ENCODE results near the gene PRKAB2. TPM values are rescaled to one million over a fixed set of nuclear protein-coding genes. Genes with fewer than 3 reads are reported as not detected.

PRKAB2 gene
- total and polyA plus RNA-seq, 9 of the 15 experiments (the other 6 are each of a cell fraction or from before 2014, with no cell fraction given), result 2.3 to 20.8 (median 7.9) TPM

- TF ChIP-seq AFF4 (CRISPR knock-in tag; IDR thresholded peaks at IDR 0.05) (no peak), FOXK2 (conservative IDR thresholded peaks at IDR 0.05 in 1 of 2, IDR thresholded peaks at IDR 0.05 in 1 of 2; ENCODE audit: low read depth in 2 of 2) (no peak), SAFB (IDR thresholded peaks at IDR 0.05; ENCODE audit: borderline replicate concordance, low read depth, low read length) (no peak), EZH2 (IDR thresholded peaks at IDR 0.05; ENCODE audit: borderline replicate concordance, low read depth, low read length) (no peak), ZBTB1 (CRISPR knock-in tag; IDR thresholded peaks at IDR 0.05; ENCODE audit: borderline replicate concordance, low read depth) (no peak), SIN3A (IDR thresholded peaks at IDR 0.05; ENCODE audit: borderline replicate concordance in 2 of 2, control insufficient read depth in 1 of 2, low read depth in 2 of 2, low read length in 2 of 2) (peak in 1 of 2 experiments; percentile 13; a peak in 1 of 4 replicates), ZNF639 (CRISPR knock-in tag; conservative IDR thresholded peaks at IDR 0.05 in 1 of 2, IDR thresholded peaks at IDR 0.05 in 1 of 2) (no peak), PHF8 (IDR thresholded peaks at IDR 0.05; ENCODE audit: borderline replicate concordance, low read length) (peak; percentile 56; the same call in 1 of the 2 replicates), HNRNPK (IDR thresholded peaks at IDR 0.05; ENCODE audit: low read depth, low read length, poor library complexity, severe bottlenecking) (no peak), RBM39 (optimal IDR thresholded peaks at IDR 0.05; ENCODE audit: low read depth, low read length) (no peak), ZBTB12 (CRISPR knock-in tag; IDR thresholded peaks at IDR 0.05) (no peak), ZKSCAN1 (IDR thresholded peaks at IDR 0.05; ENCODE audit: low read depth, low read length) (no peak), ZBTB43 (CRISPR knock-in tag; IDR thresholded peaks at IDR 0.05) (no peak), VEZF1 (CRISPR knock-in tag; IDR thresholded peaks at IDR 0.05) (no peak), FOSL1 (tag; conservative IDR thresholded peaks at IDR 0.05) (no peak), CBFA2T2 (conservative IDR thresholded peaks at IDR 0.05) (no peak)
Observed at GRCh38 chr1:147171399-147172167, 687 bp downstream of the PRKAB2 start (continued).
